ENCODE measurements around the gene TGFBR2. TPM values are rescaled to one million over a fixed set of nuclear protein-coding genes. Genes with fewer than 3 reads are reported as not detected.

TGFBR2 gene
- total and polyA plus RNA-seq, 2 experiments from 2014 or later, result 42.2 to 52.8 TPM

DNA sequence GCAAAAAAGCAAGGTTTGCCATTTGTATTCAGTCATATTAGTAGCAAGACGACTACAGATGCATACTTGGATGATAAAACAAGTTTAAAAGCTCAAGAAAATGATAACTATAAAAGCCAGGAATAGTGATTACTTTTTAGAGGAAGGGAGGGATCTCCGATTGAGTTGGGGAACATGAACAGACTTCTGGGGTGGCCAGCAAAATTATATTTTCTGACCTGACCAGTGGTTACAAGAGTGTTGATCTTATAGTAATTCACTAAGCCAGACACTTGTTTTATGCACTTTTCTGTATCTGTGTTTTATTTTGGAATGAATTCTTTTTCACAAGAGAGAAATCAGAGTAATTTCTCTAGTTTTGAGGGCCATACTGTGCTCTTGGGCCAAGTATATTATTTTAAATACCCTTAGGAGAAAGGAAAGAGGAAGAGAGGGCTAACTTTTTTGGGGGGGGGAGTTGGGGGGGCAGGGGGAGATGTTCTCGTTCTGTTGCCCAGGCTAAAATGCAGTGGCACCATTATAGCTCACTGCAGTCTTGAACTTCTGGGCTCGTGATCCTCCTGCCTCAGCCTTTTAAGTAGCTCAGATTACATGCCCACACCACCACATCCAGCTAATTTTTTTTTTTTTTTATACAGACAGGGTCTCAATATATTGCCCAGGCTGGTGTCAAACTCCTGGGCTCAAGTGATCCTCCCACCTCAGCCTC is 57.3 kb downstream of the TGFBR2 start:
- no peaks in the 10 kb centered on the region for H3K27me3 ChIP-seq
- no peaks in the 10 kb centered on the region for H3K9me3 ChIP-seq (ENCODE audit: low read depth)
- no peak for DNase-seq (ENCODE audit: low spot score)
- H3K4me3 ChIP-seq, result no peak overlapping the region
- H3K4me2 ChIP-seq, result no peak overlapping the region
- TF ChIP-seq EZH2 (IDR thresholded peaks at IDR 0.05; ENCODE audit: borderline replicate concordance), result no peak
- no peak for TF ChIP-seq EZH2phosphoT487 (IDR thresholded peaks at IDR 0.05; ENCODE audit: low read depth, severe bottlenecking, unreplicated experiment)
- TF ChIP-seq, protein P1, sequence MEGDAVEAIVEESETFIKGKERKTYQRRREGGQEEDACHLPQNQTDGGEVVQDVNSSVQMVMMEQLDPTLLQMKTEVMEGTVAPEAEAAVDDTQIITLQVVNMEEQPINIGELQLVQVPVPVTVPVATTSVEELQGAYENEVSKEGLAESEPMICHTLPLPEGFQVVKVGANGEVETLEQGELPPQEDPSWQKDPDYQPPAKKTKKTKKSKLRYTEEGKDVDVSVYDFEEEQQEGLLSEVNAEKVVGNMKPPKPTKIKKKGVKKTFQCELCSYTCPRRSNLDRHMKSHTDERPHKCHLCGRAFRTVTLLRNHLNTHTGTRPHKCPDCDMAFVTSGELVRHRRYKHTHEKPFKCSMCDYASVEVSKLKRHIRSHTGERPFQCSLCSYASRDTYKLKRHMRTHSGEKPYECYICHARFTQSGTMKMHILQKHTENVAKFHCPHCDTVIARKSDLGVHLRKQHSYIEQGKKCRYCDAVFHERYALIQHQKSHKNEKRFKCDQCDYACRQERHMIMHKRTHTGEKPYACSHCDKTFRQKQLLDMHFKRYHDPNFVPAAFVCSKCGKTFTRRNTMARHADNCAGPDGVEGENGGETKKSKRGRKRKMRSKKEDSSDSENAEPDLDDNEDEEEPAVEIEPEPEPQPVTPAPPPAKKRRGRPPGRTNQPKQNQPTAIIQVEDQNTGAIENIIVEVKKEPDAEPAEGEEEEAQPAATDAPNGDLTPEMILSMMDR (IDR thresholded peaks at IDR 0.05; ENCODE audit: poor library complexity), result no peak
- peaks cover 13% of the 10 kb centered on the region for H3K4me1 ChIP-seq (ENCODE audit: insufficient read depth)
- H2AFZ ChIP-seq, result no peak overlapping the region
- 77% methylated on average over 4 of the region's 4 CpGs for WGBS (ENCODE audit: low lambda C conversion rate, missing lambda C conversion rate)
- H3K9me2 ChIP-seq (replicated peaks; ENCODE audit: insufficient read depth), result no peaks in the 10 kb centered on the region
- H4K20me1 ChIP-seq (ENCODE audit: insufficient read depth, poor library complexity, severe bottlenecking), result no peaks in the 10 kb centered on the region
- H3K79me2 ChIP-seq, result peaks cover 11% of the 10 kb centered on the region
- no peaks in the 10 kb centered on the region for H3K36me3 ChIP-seq (replicated peaks; ENCODE audit: insufficient read depth, low read depth)
- H3K27ac ChIP-seq, result no peak overlapping the region

DNA sequence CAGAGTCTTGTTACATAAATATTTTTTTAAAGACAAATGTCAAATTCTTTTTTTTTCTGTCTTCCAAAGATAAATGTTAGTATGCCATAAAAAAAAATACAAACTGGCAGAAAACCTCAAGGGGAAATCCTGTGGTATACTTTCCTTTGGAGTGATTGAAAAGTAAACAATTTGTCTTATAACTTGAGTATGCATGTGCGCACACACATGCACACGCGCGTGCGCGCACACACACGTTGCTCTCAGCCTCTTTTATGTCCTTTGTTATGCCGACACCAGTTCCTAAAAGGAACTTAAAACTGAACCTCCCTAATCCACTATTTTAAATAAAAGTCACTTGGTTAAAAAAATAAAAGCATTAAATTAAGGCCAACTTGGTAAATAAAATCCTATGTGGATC is 58.1 kb downstream of the TGFBR2 start:
- Histone ChIP-seq H3K9me3 (ENCODE audit: low read depth) (no peaks in the 10 kb centered on the region), H3K4me1 (ENCODE audit: insufficient read depth) (peaks cover 5% of the 10 kb centered on the region), H3K79me2 (peaks cover 11% of the 10 kb centered on the region), H2AFZ (no peak overlapping the region), H3K4me2 (no peak overlapping the region), H3K27me3 (no peaks in the 10 kb centered on the region), H3K36me3 (replicated peaks; ENCODE audit: insufficient read depth, low read depth) (no peaks in the 10 kb centered on the region), H3K27ac (no peak overlapping the region), H3K4me3 (no peak overlapping the region), H3K9me2 (replicated peaks; ENCODE audit: insufficient read depth) (no peaks in the 10 kb centered on the region), H4K20me1 (ENCODE audit: insufficient read depth, poor library complexity, severe bottlenecking) (no peaks in the 10 kb centered on the region)
- 60% methylated on average over 8 of the region's 8 CpGs for WGBS (ENCODE audit: low lambda C conversion rate, missing lambda C conversion rate)
- no peak for DNase-seq (ENCODE audit: low spot score)
- TF ChIP-seq, protein P1 (IDR thresholded peaks at IDR 0.05; ENCODE audit: poor library complexity), result no peak
- no peak for TF ChIP-seq EZH2 (IDR thresholded peaks at IDR 0.05; ENCODE audit: borderline replicate concordance)
- no peak for TF ChIP-seq EZH2phosphoT487 (IDR thresholded peaks at IDR 0.05; ENCODE audit: low read depth, severe bottlenecking, unreplicated experiment)

DNA sequence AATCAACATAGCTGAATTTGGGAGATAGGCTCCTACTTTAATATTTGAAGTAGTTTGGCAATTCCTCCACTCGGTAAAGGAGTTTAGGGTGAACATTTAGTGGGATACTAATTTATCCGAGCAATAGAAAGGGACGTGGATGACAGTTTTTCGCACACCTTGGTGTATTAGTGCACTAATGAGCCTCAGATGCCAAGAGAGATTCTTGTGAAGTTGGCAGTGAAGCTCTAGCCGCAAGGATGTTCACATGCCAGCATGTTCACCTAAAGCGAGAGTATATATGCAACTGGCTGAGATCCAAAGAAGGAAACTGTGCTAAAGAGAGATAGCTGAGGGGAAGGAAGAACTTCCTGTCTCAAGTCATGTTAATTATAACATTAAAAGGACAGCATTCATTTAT is 58.5 kb downstream of the TGFBR2 start:
- Histone ChIP-seq H3K9me3 (ENCODE audit: low read depth) (no peaks in the 10 kb centered on the region), H3K4me3 (no peak overlapping the region), H3K4me1 (ENCODE audit: insufficient read depth) (peaks cover under 1% of the 10 kb centered on the region), H2AFZ (no peak overlapping the region), H3K27ac (no peak overlapping the region), H3K79me2 (peaks cover 8% of the 10 kb centered on the region), H3K27me3 (no peaks in the 10 kb centered on the region), H3K36me3 (replicated peaks; ENCODE audit: insufficient read depth, low read depth) (no peaks in the 10 kb centered on the region), H3K4me2 (no peak overlapping the region), H3K9me2 (replicated peaks; ENCODE audit: insufficient read depth) (no peaks in the 10 kb centered on the region), H4K20me1 (ENCODE audit: insufficient read depth, poor library complexity, severe bottlenecking) (no peaks in the 10 kb centered on the region)
- 85% methylated on average over 6 of the region's 6 CpGs for whole genome bisulfite sequencing (ENCODE audit: low lambda C conversion rate, missing lambda C conversion rate)
- TF ChIP-seq EZH2 (IDR thresholded peaks at IDR 0.05; ENCODE audit: borderline replicate concordance), result no peak
- TF ChIP-seq, protein P1 (IDR thresholded peaks at IDR 0.05; ENCODE audit: poor library complexity), result no peak
- no peak for TF ChIP-seq EZH2phosphoT487 (IDR thresholded peaks at IDR 0.05; ENCODE audit: low read depth, severe bottlenecking, unreplicated experiment)
- no peak for DNase-seq (ENCODE audit: low spot score)
